ENCODE results near the gene NDUFA12.
A peak's percentile ranks its signal among the peaks of the same experiment; 100 is the strongest.

NDUFA12 gene

DNA sequence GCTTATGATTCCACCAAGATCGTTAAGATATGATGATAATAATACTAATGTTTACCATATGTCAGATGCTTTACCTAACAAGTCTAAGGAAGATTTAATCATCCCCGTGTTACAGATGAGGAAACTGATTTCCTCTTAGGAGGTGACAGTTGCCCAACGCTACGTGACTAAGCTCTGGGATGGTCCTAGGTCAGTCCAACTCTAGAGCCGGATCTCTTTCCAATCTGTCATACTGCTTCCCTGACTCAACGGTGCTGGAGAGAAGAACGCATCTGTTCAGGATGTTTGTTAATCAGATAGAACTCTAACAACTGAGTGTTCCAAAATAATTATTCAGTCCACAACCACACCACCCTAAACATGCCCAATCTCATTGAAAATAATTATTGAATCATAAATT, 39.8 kb downstream of the NDUFA12 start:
- Mint-ChIP-seq H3K27ac (no peak overlapping the region), H3K4me3 (no peak overlapping the region), H3K4me1 (peaks cover 6% of the 10 kb centered on the region), H3K9me3 (no peaks in the 10 kb centered on the region), H3K27me3 (peaks cover 12% of the 10 kb centered on the region)
- DNase-seq (no peak), ATAC-seq (no peak)

DNA sequence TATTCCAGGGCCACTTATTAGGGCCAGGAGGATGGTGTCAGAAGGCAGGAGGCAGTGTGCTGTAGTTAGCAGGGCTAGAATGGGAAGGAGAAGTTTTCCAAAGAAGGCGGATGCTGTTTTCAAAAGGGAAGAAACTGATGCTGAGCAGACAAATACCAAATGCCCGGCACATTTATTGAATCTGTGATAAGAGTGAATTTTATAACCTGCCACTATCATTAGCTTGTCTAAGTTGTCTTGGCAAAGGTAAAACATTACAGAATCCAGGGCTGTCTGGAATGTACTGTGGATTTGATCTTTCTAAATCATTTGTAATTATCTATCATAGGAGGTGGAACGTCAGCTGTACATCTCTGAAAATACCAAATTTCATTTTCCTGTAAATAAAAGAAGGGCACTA, 40.8 kb downstream of the NDUFA12 start:
- DNase-seq, result no peak
- ATAC-seq, result no peak
- H3K9me3 Mint-ChIP-seq, result no peaks in the 10 kb centered on the region
- H3K27ac Mint-ChIP-seq, result no peak overlapping the region
- H3K4me3 Mint-ChIP-seq, result no peak overlapping the region
- H3K4me1 Mint-ChIP-seq, result peaks cover 6% of the 10 kb centered on the region
- H3K27me3 Mint-ChIP-seq, result peaks cover 12% of the 10 kb centered on the region

DNA sequence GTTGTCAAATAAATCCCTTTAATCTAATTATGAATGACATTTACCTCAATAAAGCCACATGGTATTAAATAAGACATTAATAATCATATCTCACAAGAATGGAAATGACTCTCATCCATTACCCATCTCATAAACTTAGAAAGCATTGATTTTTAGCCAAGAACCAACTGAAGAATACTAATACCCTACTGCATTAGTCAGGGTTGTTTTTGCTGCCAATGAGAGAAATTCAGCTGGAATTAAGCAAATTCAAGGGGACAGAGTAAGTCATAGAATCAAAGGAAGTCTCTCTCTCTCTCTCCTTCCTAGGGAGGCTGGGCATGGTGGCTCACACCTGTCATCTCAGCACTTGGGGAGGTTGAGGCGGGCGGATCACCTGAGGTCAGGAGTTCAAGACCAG, 41.6 kb downstream of the NDUFA12 start:
- Mint-ChIP-seq H3K9me3 (no peaks in the 10 kb centered on the region), H3K4me3 (no peak overlapping the region), H3K27me3 (peaks cover 19% of the 10 kb centered on the region), H3K4me1 (peaks cover 6% of the 10 kb centered on the region), H3K27ac (no peak overlapping the region)
- ATAC-seq, result no peak
- no peak for DNase-seq

DNA sequence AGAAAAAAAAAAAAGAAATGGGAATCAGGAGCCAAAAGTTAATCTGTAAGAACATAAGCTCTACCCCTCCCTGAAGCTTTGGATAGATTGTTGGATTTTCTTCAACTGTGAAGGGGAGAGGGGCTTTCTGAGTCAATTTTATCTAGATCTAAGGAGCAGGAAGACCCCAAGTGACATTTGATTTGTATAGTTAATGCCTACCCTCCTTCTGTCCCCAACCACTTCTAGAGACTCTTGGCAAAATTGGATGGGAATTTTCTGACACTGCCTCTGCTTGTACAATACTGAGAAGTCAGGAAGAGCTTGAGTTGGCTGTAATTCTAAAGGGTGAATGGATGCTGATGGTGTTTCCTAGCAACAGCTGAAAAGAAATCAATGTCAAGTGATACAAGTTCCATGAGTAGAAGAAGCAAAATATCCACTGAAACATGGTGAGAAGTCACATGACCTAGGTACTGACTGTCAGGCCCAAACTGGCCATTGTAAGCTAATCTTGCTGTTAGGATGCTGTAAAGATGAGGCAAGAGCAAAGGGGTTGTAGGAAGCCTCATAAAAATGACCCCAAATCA, 42.2 kb downstream of the NDUFA12 start:
- Mint-ChIP-seq H3K4me1 (peaks cover 6% of the 10 kb centered on the region), H3K27ac (no peak overlapping the region), H3K27me3 (peaks cover 24% of the 10 kb centered on the region), H3K9me3 (no peaks in the 10 kb centered on the region), H3K4me3 (no peak overlapping the region)
- no peak for DNase-seq
- ATAC-seq, result no peak

DNA sequence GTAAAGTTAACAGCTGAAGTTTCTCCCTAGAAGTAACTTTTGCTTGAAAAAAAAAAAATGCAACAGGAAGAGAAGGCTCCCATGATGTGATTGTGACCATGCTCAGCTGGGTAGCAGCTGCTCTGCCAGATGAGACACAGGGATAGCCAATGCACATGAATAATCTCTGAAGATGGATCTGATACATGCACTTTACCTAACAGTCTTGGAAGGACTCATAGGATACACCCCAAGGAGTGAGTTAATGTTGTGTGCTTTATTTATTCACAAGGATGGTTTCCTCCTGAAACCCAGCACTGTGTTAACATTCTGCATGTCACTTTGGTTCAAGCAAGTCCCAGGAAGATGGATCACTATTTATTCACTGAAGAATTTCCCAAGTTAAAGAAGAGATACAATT, 46.5 kb downstream of the NDUFA12 start:
- ATAC-seq (no peak), DNase-seq (no peak)
- no peak overlapping the region for H3K4me3 Mint-ChIP-seq
- no peak overlapping the region for H3K27ac Mint-ChIP-seq
- peaks cover 55% of the 10 kb centered on the region for H3K27me3 Mint-ChIP-seq
- peaks cover 17% of the 10 kb centered on the region for H3K4me1 Mint-ChIP-seq
- H3K9me3 Mint-ChIP-seq, result no peaks in the 10 kb centered on the region

DNA sequence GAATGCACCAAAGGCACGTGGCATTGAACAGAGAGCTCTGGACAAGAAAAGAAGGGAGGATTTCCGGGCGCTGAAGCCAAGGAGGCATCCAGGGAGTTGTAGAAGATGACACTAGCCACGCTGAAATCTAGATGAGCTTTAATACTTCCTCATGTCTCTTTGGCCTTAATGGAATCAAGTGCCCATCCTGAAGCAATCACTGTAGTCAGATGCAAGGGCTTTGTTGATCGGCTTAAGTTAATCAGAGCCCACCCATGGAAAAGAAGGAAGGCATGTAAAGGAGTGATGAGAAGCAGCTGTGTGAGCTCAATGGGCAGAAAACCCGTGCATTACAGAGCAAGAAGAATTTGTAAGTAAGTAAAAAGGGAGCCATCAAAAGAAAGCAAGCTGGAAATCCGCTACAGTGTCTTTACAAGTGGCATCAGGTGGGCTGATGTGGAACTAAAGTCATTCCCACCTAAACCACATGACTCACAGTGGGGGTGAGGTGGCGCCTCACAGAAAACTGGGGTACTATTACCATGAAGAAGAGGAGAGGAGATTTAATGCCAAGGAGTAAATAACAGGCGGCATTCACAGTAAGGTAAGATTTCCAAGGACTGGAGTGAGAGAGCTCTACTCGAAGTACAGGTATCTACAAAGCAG, 48.4 kb downstream of the NDUFA12 start:
- Mint-ChIP-seq H3K9me3 (no peaks in the 10 kb centered on the region), H3K4me3 (no peak overlapping the region), H3K27ac (no peak overlapping the region), H3K27me3 (peaks cover 67% of the 10 kb centered on the region), H3K4me1 (peaks cover 17% of the 10 kb centered on the region)
- DNase-seq (no peak), ATAC-seq (peak; percentile 52)

DNA sequence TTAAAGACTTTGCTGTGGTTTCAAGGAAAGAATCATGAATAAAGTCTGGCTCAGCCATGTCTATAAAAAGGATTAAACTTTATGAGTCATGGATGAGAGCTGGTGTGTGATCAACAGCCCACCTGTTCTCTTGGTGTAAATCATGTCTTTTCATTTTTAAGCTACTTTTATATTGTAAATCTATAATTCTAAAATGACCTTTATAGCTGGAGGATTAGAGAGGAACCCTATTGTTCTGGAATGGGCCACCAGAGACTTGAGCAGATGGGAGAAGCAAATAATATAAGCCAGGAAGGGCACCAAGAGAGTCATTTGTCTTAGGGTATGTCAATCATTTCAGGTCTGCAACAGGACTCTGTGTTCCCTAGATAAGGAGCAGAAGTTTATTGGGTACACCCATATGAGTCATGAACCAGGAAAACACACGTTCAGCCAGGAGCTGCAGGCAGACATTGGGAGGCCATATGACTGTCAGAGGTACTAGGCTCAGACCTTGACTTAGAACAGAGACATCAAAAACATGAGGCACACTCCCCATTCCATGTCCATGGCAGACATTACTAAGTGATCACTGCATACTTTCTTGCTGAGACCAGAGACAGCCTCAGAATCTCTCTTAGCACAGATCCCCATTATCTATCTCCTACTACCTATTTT, 49.3 kb downstream of the NDUFA12 start:
- peaks cover 12% of the 10 kb centered on the region for H3K4me1 Mint-ChIP-seq
- no peak for DNase-seq
- no peak for ATAC-seq
- H3K27me3 Mint-ChIP-seq, result peaks cover 68% of the 10 kb centered on the region
- no peak overlapping the region for H3K27ac Mint-ChIP-seq
- H3K4me3 Mint-ChIP-seq, result no peak overlapping the region
- no peaks in the 10 kb centered on the region for H3K9me3 Mint-ChIP-seq

DNA sequence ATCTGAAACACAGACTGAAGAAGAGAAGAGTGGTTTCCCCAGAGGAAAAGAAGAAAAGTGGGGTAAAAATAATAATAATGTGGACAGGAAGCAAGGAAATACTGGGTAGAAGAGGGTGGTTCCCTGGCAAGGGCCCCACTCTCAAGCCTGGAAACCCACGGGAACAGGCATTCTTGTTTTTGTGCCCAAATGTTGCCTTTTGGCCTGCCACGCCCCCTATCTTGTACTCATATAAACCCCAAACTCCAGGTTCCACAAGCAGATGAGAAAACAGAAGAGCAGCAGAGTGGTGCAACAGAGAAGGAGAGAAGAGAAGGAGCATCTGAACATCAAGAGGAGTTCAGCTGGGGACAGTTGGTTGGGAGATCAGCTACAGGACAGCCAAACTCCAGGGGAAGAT, 51.2 kb downstream of the NDUFA12 start:
- ATAC-seq (no peak), DNase-seq (no peak)
- H3K27ac Mint-ChIP-seq, result no peak overlapping the region
- H3K4me3 Mint-ChIP-seq, result no peak overlapping the region
- H3K9me3 Mint-ChIP-seq, result no peaks in the 10 kb centered on the region
- H3K4me1 Mint-ChIP-seq, result peaks cover 11% of the 10 kb centered on the region
- peaks cover 78% of the 10 kb centered on the region for H3K27me3 Mint-ChIP-seq

DNA sequence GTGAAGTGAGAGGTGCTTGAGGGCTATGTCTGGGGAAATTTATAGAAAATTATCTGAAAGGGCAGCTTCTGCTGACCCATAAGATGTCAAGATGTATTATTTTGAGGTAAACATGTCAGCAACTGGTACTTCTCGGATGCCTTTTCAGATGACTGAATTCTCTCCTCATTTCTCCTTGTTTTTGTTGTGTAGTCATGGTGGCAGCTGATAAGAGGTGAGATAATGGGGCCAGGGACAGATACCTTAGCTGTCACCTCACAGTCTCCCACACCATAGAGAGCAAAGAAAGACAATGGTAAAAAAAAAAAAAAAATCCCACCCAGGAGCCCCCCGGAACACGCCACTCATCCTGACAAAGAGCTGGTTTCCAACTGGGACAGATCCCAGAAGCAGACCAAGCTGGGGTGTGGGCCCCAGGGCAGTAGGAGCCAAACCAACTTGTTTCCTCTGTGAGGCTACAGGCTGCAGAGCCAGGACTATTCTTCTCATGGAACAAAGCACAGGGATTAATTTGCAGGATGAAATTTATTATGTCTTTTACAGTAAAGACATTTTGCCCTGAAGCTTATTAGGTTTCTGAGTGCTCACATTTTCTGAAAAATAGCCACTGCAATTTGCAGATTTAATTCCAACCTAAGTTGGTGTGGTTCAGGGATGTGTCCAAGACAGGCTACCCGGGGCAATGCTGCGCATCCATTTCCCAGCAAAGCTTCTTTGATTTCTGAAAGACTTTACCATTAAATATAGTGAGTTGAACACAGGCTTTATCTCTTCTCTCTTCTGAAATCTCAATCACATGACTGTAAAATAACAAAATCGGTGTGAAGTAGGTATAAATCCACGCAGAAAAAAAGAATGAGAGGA, 52.2 kb downstream of the NDUFA12 start:
- Mint-ChIP-seq H3K27me3 (peaks cover 77% of the 10 kb centered on the region), H3K9me3 (peaks cover 0 to under 1% of the 10 kb centered on the region in 2 donors), H3K4me3 (no peak overlapping the region), H3K4me1 (peaks cover 11% of the 10 kb centered on the region), H3K27ac (no peak overlapping the region)
- DNase-seq (no peak), ATAC-seq (peak; percentile 33)

DNA sequence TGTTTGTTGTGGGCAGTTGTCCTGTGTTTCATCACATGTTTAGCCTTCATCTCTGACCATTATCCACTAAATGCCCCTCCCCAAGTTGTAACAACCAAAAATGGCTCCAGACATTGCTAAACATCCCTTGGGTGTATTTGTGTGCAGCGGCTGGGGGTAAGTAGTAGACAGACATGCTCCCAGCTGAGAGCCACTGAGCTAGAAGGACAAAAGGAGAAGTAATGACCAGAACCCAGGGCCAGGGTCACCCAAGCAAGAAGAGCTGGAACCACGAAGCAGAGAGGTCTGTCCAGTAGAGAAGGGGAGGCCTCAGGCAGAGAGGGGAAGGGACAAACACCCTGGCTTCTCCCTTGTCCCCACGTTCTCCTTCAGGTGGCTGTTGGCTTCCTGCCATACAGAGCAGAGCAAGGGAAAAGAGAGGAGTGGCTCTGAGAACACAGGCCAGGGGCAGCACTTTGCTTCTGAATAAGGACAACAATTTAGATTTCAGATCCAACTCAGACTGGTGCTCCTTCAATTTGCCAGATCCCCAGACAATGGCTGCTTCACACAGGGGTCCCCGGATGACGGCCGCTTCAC, 55.2 kb downstream of the NDUFA12 start:
- H3K9me3 Mint-ChIP-seq, result peaks cover 10 to 15% of the 10 kb centered on the region in 2 donors
- ATAC-seq (no peak), DNase-seq (no peak)
- no peak overlapping the region for H3K4me3 Mint-ChIP-seq
- H3K27me3 Mint-ChIP-seq, result peaks cover 76% of the 10 kb centered on the region
- peaks cover 24% of the 10 kb centered on the region for H3K4me1 Mint-ChIP-seq
- H3K27ac Mint-ChIP-seq, result no peak overlapping the region

DNA sequence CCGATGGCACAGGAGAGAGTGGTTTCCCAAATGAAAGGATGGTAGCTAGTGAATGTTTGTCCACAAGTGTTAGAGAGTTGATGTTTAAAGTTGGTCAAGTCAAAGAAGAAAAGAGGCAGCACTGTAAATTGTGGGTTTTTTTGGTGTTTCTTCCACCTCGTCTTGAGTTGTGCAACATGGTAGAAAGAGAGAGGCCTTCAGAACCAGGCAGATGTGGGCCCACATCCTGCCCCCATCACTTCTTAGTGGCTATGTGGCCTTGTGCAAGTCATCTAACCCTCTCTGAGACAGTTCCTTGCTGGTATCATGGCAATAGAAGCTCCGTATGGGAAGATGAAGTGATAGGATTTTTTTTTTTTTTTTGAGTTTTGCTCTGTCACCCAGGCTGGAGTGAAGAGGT, 60.8 kb downstream of the NDUFA12 start:
- H3K27ac Mint-ChIP-seq, result peak overlapping the region in 1 of 2 donors; percentile 93
- H3K4me3 Mint-ChIP-seq, result peak overlapping the region in 1 of 2 donors; percentile 36
- DNase-seq (peak in 1 of 2 donors; percentile 58), ATAC-seq (peak; percentile 71)
- H3K4me1 Mint-ChIP-seq, result peaks cover 47% of the 10 kb centered on the region
- peaks cover 37% of the 10 kb centered on the region for H3K27me3 Mint-ChIP-seq
- H3K9me3 Mint-ChIP-seq, result peaks cover 10 to 19% of the 10 kb centered on the region in 2 donors

DNA sequence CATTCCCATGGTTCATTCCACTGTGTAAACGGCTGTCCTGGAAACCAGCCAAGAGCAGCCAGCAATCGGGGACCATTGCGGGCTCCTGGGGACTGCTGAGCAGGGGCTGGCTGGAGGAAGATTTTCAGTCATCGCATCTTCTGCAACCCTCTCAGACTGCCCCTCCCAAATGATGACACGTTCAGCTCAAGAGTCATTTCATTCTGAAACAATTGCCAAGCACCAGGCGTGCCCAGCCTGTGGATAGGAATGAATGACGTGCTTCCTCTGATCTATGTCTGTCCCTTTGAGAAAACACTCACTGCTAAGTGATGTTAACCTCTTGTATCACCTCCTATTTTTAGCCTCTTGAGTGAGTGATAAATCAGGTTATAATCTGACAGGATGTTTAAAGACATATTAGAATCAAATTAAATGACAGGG, 62.0 kb downstream of the NDUFA12 start:
- DNase-seq (peak; percentile 21 to 85), ATAC-seq (peak; percentile 94)
- H3K9me3 Mint-ChIP-seq, result peaks cover 10 to 19% of the 10 kb centered on the region in 2 donors
- peak overlapping the region in 1 of 2 donors; percentile 93 for H3K27ac Mint-ChIP-seq
- H3K27me3 Mint-ChIP-seq, result peaks cover 27% of the 10 kb centered on the region
- H3K4me3 Mint-ChIP-seq, result peak overlapping the region in 1 of 2 donors; percentile 70
- peaks cover 47% of the 10 kb centered on the region for H3K4me1 Mint-ChIP-seq

DNA sequence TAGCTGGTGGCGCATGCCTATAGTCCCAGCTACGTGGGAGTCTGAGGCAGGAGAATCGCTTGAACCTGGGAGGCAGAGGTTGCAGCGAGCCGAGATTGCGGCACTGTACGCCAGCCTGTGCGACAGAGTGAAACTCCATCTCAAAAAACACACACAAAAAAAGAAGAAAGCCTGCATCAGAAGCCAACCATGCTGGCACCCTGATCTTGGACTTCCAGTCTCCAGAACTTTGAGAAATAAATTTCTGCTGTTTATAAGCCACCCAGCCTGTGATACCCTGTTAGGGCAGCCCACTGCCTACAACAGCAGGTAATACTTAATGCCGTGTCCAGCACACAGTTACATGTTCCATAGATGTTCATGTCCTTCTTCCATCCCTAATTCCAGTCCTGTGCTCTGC, 62.7 kb downstream of the NDUFA12 start:
- H3K4me3 Mint-ChIP-seq, result no peak overlapping the region
- peak overlapping the region in 1 of 2 donors; percentile 56 for H3K27ac Mint-ChIP-seq
- ATAC-seq, result no peak

DNA sequence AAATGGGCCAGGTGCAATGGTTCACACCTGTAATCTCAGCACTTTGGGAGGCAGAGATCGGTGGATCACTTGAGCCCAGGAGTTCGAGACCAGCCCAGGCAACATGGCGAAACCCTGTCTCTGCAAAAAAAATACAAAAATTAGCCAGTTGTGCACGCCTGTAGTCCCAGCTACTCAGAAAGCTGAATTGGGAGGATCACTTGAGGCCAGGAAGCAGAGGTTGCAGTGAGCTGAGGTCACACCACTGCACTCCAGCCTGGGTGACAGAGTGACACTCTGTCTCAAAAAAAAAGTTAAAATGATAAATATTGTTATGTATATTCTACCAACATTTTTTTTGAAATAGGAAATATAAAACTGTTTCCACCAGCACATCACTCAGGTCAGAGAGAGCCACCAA, 64.9 kb downstream of the NDUFA12 start:
- Mint-ChIP-seq H3K27ac (no peak overlapping the region), H3K27me3 (peaks cover 7% of the 10 kb centered on the region), H3K9me3 (peaks cover 0 to 4% of the 10 kb centered on the region in 2 donors), H3K4me3 (no peak overlapping the region), H3K4me1 (peaks cover 25% of the 10 kb centered on the region)
- no peak for DNase-seq
- no peak for ATAC-seq

More for the DNA sequence above, 62.7 kb downstream of the NDUFA12 start:
- Mint-ChIP-seq H3K4me1 (peaks cover 43% of the 10 kb centered on the region), H3K9me3 (peaks cover 10 to 14% of the 10 kb centered on the region in 2 donors), H3K27me3 (peaks cover 20% of the 10 kb centered on the region)
- DNase-seq, result no peak

DNA sequence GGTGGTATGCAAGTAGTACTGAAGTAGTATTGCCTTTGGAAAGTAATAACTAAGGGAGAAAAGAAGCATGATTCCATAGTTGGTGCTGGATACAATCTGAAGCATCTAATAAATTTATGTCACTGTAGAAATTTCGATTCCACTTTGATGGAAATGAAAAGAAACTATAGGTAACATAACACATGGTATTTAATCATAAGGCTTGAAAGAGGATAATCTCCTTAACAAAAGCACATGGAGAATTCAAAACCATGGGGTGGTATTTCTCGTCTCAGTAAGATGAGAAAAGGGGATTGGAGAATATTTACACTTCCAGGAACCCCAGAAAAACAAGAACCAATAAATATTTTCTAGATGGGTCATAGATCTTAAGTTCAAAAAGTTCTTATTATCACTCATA, 72.7 kb downstream of the NDUFA12 start:
- Mint-ChIP-seq H3K9me3 (no peaks in the 10 kb centered on the region), H3K27me3 (peaks cover 19% of the 10 kb centered on the region), H3K4me1 (no peaks in the 10 kb centered on the region), H3K27ac (no peak overlapping the region), H3K4me3 (no peak overlapping the region)
- DNase-seq, result no peak
- no peak for ATAC-seq
